ENCODE data around the gene ABLIM1. TPM values are rescaled to one million over a fixed set of nuclear protein-coding genes. Genes with fewer than 3 reads are reported as not detected.

The ABLIM1 gene
- total and polyA plus RNA-seq, 2 of the 4 experiments (the other 2 are of a cell fraction) = 7.7 to 9.9 TPM

GRCh38 chr10:114674346-114674745 is 16.3 kb upstream of the ABLIM1 start:
- H3K27me3 ChIP-seq (ENCODE audit: control insufficient read depth, insufficient read depth, low read length) = peaks cover 4% of the 10 kb centered on the region
- dilution Hi-C loops (cut with HindIII; ENCODE audit: low sequenced_read_pairs, unreplicated experiment) = no loop called here
- H3K79me1 ChIP-seq (ENCODE audit: low read depth in 1 of 2, low read length in 2 of 2) = no peaks in the 10 kb centered on the region
- no CpG with 5 or more reads among the region's 4 CpGs for WGBS, 2 experiments (ENCODE audit: extremely low coverage in 2 of 2, insufficient read length in 1 of 2)
- H3K18ac ChIP-seq (ENCODE audit: low read depth, low read length) = no peak overlapping the region
- no peak overlapping the region for H2AK9ac ChIP-seq (replicated peaks; ENCODE audit: low read depth, low read length, poor library complexity)
- H3K23ac ChIP-seq (ENCODE audit: low read depth, low read length) = no peak overlapping the region
- intact Hi-C loops (cut with micrococcal nuclease) = no loop called here
- no peak overlapping the region for H2AK5ac ChIP-seq (ENCODE audit: low read depth, low read length)
- H3K4me2 ChIP-seq (ENCODE audit: low read depth, low read length) = no peak overlapping the region
- no peaks in the 10 kb centered on the region for H3K36me3 ChIP-seq (ENCODE audit: control insufficient read depth, insufficient read depth, low read length)
- H2BK120ac ChIP-seq (ENCODE audit: low read depth, low read length) = no peak overlapping the region
- no peak overlapping the region for H4K5ac ChIP-seq (ENCODE audit: low read depth, low read length)
- H4K8ac ChIP-seq (ENCODE audit: low read depth in 2 of 2, low read length in 2 of 2) = no peak overlapping the region
- no peak overlapping the region for H2AFZ ChIP-seq (replicated peaks; ENCODE audit: low read length, poor library complexity)
- ATAC-seq (ENCODE audit: low read depth) (no peak), DNase-seq (no peak)
- H2BK20ac ChIP-seq (ENCODE audit: low read depth, low read length) = no peak overlapping the region
- H3K56ac ChIP-seq (ENCODE audit: extremely low read depth, insufficient read depth, low read length) = no peak overlapping the region
- H3K27ac ChIP-seq (ENCODE audit: insufficient read depth, low read length) = no peak overlapping the region
- no peak overlapping the region for H3K4ac ChIP-seq (ENCODE audit: low read depth, low read length)
- no peak for TF ChIP-seq MXI1 (IDR thresholded peaks at IDR 0.05; ENCODE audit: borderline replicate concordance, low read depth, low read length)
- TF ChIP-seq CHD1 (IDR thresholded peaks at IDR 0.05; ENCODE audit: low read depth, low read length) = no peak
- TF ChIP-seq FOS (IDR thresholded peaks at IDR 0.05; ENCODE audit: low read depth, low read length) = no peak
- TF ChIP-seq BHLHE40 (IDR thresholded peaks at IDR 0.05; ENCODE audit: low read depth, low read length) = no peak
- no peak for TF ChIP-seq CEBPB (IDR thresholded peaks at IDR 0.05; ENCODE audit: low read depth, low read length)
- no peak for TF ChIP-seq MAFK (IDR thresholded peaks at IDR 0.05; ENCODE audit: low read depth, low read length)
- TF ChIP-seq USF2 (IDR thresholded peaks at IDR 0.05; ENCODE audit: low read depth, low read length) = no peak
- no peak for TF ChIP-seq POLR2A (IDR thresholded peaks at IDR 0.05; ENCODE audit: low read depth, low read length)
- TF ChIP-seq ELK1 (IDR thresholded peaks at IDR 0.05; ENCODE audit: borderline replicate concordance, low read depth, low read length) = no peak
- no peak for TF ChIP-seq RCOR1 (IDR thresholded peaks at IDR 0.05; ENCODE audit: insufficient replicate concordance, low read length)
- TF ChIP-seq SMC3 (IDR thresholded peaks at IDR 0.05; ENCODE audit: low read depth, low read length) = no peak
- no peak for TF ChIP-seq NFE2L2 (IDR thresholded peaks at IDR 0.05; ENCODE audit: low read depth, low read length)
- TF ChIP-seq MAZ (IDR thresholded peaks at IDR 0.05; ENCODE audit: borderline replicate concordance, low read depth, low read length) = no peak
- TF ChIP-seq RFX5 (IDR thresholded peaks at IDR 0.05; ENCODE audit: low read depth, low read length) = no peak
- TF ChIP-seq CTCF (conservative IDR thresholded peaks at IDR 0.05; ENCODE audit: low read depth, low read length) = no peak
- TF ChIP-seq RAD21 (IDR thresholded peaks at IDR 0.05; ENCODE audit: low read length) = no peak
- no peak overlapping the region for H3K9ac ChIP-seq (ENCODE audit: low read depth, low read length)
- ChIA-PET POLR2A (ENCODE audit: unreplicated experiment) (no interaction called here), CTCF (no interaction called here)
- no peak overlapping the region for H4K91ac ChIP-seq (ENCODE audit: insufficient read depth, low read depth, low read length)
- no peaks in the 10 kb centered on the region for H3K9me3 ChIP-seq (ENCODE audit: control insufficient read depth, insufficient read depth, low read length)
- no peak overlapping the region for H3K14ac ChIP-seq (replicated peaks; ENCODE audit: low read depth, low read length)
- no peaks in the 10 kb centered on the region for H3K4me1 ChIP-seq (ENCODE audit: control insufficient read depth, insufficient read depth, low read length)
- H2BK5ac ChIP-seq (ENCODE audit: low read depth, low read length, poor library complexity, severe bottlenecking) = no peak overlapping the region
- no peaks in the 10 kb centered on the region for H3K9me1 ChIP-seq (ENCODE audit: insufficient read depth, low read length)
- in situ Hi-C loops (cut with MboI; ENCODE audit: low sequenced_read_pairs) = no loop called here
- H3K4me3 ChIP-seq (ENCODE audit: insufficient read depth, low read depth, low read length) = no peak overlapping the region
- no TSS peak for BruUV-seq (replicated peaks)
- H2BK15ac ChIP-seq (ENCODE audit: low read depth, low read length) = no peak overlapping the region
- H4K20me1 ChIP-seq (ENCODE audit: insufficient read depth, low read length) = no peaks in the 10 kb centered on the region

Data from IMR-90 (cell line).